ENCODE results near the gene CLSTN2.

Gene CLSTN2

DNA sequence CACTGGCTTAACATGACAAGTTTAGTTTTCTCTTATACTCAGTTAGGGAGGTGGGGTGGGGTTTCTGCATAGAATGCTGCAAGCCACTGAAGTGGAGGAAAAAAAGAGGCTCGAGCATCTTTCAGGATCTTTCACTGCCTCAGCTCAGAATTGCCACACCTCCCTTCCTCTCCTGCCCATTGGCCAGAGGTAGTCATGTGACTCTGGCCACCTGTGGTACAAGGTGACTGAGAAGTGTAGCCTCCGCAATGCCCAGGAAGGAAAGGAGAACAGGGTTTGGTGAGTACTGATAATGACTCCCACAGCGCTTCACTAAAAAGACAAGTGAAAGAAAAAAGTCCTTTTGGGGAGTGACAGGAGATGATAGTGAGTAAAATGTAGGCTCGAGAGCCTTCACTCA is 618.6 kb downstream of the CLSTN2 start:
- CTCF ChIA-PET, result no interaction called here

DNA sequence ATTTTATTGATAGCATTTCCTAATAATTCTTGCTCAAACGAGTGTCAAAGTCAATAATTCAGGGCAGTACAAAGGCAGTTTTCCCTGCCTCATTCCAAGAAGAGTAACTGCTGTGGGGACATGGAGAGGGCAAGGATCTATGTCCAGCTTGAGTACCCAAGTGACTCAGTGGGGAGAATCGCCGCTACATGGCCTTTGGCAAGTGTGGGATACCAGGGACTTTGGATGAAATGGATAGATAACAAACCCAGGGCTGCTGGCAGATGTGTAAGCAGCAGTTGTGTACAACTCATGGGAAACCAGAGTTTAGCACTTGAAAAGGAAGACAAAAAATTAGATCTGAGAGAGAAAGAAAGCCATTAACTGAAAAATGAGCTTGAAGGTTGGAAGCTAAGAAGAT is 620.7 kb downstream of the CLSTN2 start:
- no peak for DNase-seq (ENCODE audit: extremely low spot score)
- TF ChIP-seq, protein P1, sequence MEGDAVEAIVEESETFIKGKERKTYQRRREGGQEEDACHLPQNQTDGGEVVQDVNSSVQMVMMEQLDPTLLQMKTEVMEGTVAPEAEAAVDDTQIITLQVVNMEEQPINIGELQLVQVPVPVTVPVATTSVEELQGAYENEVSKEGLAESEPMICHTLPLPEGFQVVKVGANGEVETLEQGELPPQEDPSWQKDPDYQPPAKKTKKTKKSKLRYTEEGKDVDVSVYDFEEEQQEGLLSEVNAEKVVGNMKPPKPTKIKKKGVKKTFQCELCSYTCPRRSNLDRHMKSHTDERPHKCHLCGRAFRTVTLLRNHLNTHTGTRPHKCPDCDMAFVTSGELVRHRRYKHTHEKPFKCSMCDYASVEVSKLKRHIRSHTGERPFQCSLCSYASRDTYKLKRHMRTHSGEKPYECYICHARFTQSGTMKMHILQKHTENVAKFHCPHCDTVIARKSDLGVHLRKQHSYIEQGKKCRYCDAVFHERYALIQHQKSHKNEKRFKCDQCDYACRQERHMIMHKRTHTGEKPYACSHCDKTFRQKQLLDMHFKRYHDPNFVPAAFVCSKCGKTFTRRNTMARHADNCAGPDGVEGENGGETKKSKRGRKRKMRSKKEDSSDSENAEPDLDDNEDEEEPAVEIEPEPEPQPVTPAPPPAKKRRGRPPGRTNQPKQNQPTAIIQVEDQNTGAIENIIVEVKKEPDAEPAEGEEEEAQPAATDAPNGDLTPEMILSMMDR (IDR thresholded peaks at IDR 0.05; ENCODE audit: control extremely low read depth, extremely low read depth, low read depth, missing control alignments), result no peak
- POLR2A ChIA-PET, result no interaction called here
- CTCF ChIA-PET, result interaction anchor here (1.9 kb wide), 1 partner anchor 9 kb away, joined by 8 read pairs; no protein-coding TSS in a partner anchor

More for the DNA sequence above, 618.6 kb downstream of the CLSTN2 start:
- no peak for DNase-seq (ENCODE audit: extremely low spot score)
- TF ChIP-seq, protein P1 (IDR thresholded peaks at IDR 0.05; ENCODE audit: control extremely low read depth, extremely low read depth, low read depth, missing control alignments), result no peak
- POLR2A ChIA-PET, result no interaction called here

DNA sequence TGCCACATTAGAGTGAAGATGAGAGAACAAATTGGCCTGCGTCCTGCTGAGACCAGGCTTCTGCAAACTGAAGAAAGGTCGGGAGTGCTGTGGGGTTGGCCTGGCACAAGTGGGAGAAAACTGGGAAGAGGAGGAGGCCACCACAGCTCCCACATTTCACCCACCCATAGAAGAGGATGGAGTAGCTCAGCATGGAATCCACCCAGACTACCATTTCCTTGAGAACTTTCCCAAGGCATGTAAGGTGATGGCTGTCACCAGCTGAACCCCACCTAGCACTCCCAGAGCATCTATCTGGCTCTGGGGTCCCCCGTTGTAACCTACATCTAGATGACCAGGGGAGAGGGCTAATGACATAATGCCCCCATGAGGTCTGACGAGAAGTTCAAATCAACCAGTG is 622.5 kb downstream of the CLSTN2 start:
- TF ChIP-seq, protein P1 (IDR thresholded peaks at IDR 0.05; ENCODE audit: control extremely low read depth, extremely low read depth, low read depth, missing control alignments), result no peak
- ChIA-PET CTCF (no interaction called here), POLR2A (no interaction called here)
- no peak for DNase-seq (ENCODE audit: extremely low spot score)

DNA sequence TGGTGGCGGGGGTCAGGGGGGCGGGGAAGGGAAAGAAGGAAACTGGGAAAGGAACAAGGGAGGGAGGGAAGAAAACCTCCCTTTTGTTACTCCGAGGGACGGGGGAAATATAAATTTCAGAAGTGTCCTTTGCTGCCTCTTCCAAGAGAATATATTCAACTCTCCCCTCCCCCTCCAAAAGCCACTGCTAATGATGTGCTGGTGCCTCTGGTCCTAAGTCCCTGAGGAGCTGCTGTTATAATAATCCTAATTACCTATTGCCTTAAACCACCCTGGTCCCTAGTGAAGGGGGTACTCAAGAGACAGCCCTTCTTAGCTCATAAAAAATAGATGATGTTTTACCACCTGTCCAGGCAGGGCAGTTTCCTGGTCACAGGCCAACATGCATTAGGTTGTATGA is 624.6 kb downstream of the CLSTN2 start:
- no peak for DNase-seq (ENCODE audit: extremely low spot score)
- POLR2A ChIA-PET, result no interaction called here
- TF ChIP-seq, protein P1 (IDR thresholded peaks at IDR 0.05; ENCODE audit: control extremely low read depth, extremely low read depth, low read depth, missing control alignments), result no peak
- CTCF ChIA-PET, result interaction anchor here (1.7 to 2.0 kb wide), 2 partner anchors 9 to 12 kb away, joined by 3 to 4 read pairs; no protein-coding TSS in a partner anchor

DNA sequence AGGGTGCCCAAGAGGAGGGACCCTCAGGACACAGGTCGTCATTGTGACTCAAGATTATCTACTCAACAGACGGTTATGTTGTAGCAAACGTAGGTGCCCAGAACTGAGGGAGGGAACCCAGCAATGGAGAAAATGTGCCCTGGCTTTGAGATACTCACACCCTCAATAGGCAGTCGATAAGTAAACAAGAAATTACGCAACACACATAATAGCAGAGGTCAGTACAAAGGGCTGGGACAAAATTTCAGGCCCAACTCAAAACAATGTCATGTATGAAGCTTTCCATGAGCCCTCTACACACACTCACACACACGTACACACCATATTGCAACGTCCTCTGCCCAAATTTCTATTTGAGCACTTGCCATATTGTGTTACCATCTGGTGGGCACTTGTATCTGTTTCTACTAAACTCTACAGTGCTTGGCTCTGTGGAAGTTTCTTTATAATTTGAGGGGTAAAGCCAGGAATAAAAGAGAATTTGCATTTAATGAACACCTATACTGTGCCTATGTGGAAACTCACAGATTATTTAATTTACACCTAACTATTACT is 628.3 kb downstream of the CLSTN2 start:
- DNase-seq (ENCODE audit: extremely low spot score), result no peak
- ChIA-PET POLR2A (no interaction called here), CTCF (no interaction called here)
- TF ChIP-seq, protein P1 (IDR thresholded peaks at IDR 0.05; ENCODE audit: control extremely low read depth, extremely low read depth, low read depth, missing control alignments), result no peak

DNA sequence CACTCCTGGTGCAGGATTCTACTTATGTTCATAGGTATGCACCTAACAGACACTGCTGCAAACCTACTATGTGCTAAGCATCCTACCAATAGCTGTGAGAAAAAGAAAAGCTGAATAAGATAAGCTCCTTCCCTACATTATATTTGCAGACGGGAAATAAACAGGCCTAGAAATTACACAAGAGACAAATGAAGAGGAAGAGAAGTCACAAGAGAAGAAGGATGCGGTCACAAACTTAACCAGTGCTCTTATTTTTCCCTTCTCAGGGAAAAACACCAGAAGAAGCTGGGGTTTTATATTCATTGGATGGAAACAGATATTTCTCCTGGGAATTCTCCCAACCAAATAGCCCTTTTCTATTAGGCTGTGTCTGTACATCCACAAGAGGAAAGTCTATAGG is 633.1 kb downstream of the CLSTN2 start:
- TF ChIP-seq, protein P1 (IDR thresholded peaks at IDR 0.05; ENCODE audit: control extremely low read depth, extremely low read depth, low read depth, missing control alignments), result no peak
- POLR2A ChIA-PET, result no interaction called here
- DNase-seq (ENCODE audit: extremely low spot score), result no peak
- CTCF ChIA-PET, result interaction anchor here (0.8 to 1.6 kb wide), 2 partner anchors 8 to 14 kb away, joined by 3 to 5 read pairs; no protein-coding TSS in a partner anchor
